Fibroblast of lung (primary cell): ENCODE results near the gene MGAT5. TPM values are rescaled to one million over a fixed set of nuclear protein-coding genes. Genes with fewer than 3 reads are reported as not detected.

Experiments used
- DNase-seq, 2 donors: peaks; one replicate each; pipeline versions ENCODE4 v3.0.0 to v3.0.0-alpha.2; 2010; ENCODE audit warnings: low read depth in 2 of 2
- H2AFZ ChIP-seq: 2 replicates; pipeline ENCODE4 v1.5.1; 2012; ENCODE audit warnings: low read length, control low read depth, inconsistent platforms
- H3K27ac ChIP-seq: 2 replicates; pipeline ENCODE4 v1.5.1; 2011; ENCODE audit warnings: low read length, control low read depth; ENCODE audit not compliant: insufficient read depth
- H3K27me3 ChIP-seq: 2 replicates; pipeline ENCODE4 v1.5.1; 2011; ENCODE audit warnings: mild to moderate bottlenecking, low read length; ENCODE audit not compliant: control insufficient read depth, insufficient read depth
- H3K36me3 ChIP-seq: 2 replicates; pipeline ENCODE4 v1.5.1; 2011; ENCODE audit warnings: low read length; ENCODE audit not compliant: control insufficient read depth, insufficient read depth
- H3K4me1 ChIP-seq: 2 replicates; pipeline ENCODE4 v1.5.1; 2011; ENCODE audit warnings: low read length; ENCODE audit not compliant: control insufficient read depth, insufficient read depth; ENCODE audit errors: extremely low read depth
- H3K4me2 ChIP-seq: 2 replicates; pipeline ENCODE4 v1.5.1; 2011; ENCODE audit warnings: low read length, control low read depth; ENCODE audit not compliant: insufficient read depth; ENCODE audit errors: extremely low read depth
- H3K4me3 ChIP-seq, 4 experiments: fragments of 200-600 bp in 1 of 4; sonication (generic) in 1 of 4; replicated peaks in 1 of 4; 2 replicates each; pipeline ENCODE4 v1.5.1; 2011 to 2016; ENCODE audit warnings: low read length in 4 of 4, low read depth in 3 of 4, mild to moderate bottlenecking in 3 of 4, control low read depth in 2 of 4, inconsistent platforms in 1 of 4, mixed read lengths in 1 of 4; ENCODE audit not compliant: insufficient read depth in 1 of 4; ENCODE audit errors: control extremely low read depth in 1 of 4
- H3K79me2 ChIP-seq: 2 replicates; pipeline ENCODE4 v1.5.1; 2012; ENCODE audit warnings: mild to moderate bottlenecking, low read length, inconsistent platforms; ENCODE audit not compliant: control insufficient read depth, insufficient read depth
- H3K9ac ChIP-seq: 2 replicates; pipeline ENCODE4 v1.5.1; 2011; ENCODE audit warnings: mild to moderate bottlenecking, low read length, control low read depth; ENCODE audit not compliant: insufficient read depth
- H3K9me3 ChIP-seq: 2 replicates; pipeline ENCODE4 v1.5.1; 2012; ENCODE audit warnings: low read depth, low read length; ENCODE audit not compliant: control insufficient read depth, insufficient read depth
- H4K20me1 ChIP-seq: 2 replicates; pipeline ENCODE4 v1.5.1; 2011; ENCODE audit warnings: low read length; ENCODE audit not compliant: control insufficient read depth, insufficient read depth; ENCODE audit errors: extremely low read depth
- CTCF ChIP-seq, 2 donors: IDR thresholded peaks in 1 of 2; conservative IDR thresholded peaks in 1 of 2; 1 replicate in 1 of 2; 2 replicates in 1 of 2; pipeline ENCODE4 v1.5.1; 2011 to 2012; ENCODE audit warnings: low read length in 2 of 2, control low read depth in 1 of 2, inconsistent platforms in 1 of 2, low read depth in 1 of 2, mild to moderate bottlenecking in 1 of 2
- EZH2 ChIP-seq: IDR thresholded peaks from 2 replicates; pipeline ENCODE4 v1.5.1; 2012; ENCODE audit warnings: low read length, control low read depth, mild to moderate bottlenecking; ENCODE audit errors: missing control alignments
- polyA plus RNA-seq, 2 donors: library from polyadenylated mRNA; depleted of rRNA in 1 of 2; stranded (reverse) in 1 of 2; unstranded in 1 of 2; fragments of >200 nt; gene quantifications; 2 replicates each; pipeline ENCODE4 v1.2.1, GENCODE V29; 2011 to 2012; ENCODE audit warnings: missing spikeins in 1 of 2
- total RNA-seq: library from RNA; depleted of rRNA; stranded (reverse); fragments of >200 nt; gene quantifications from 2 replicates; pipeline ENCODE4 v1.2.1, GENCODE V29; 2014

Gene MGAT5
- total and polyA plus RNA-seq, 2 donors (not counting 1 experiment from before 2014, with no cell fraction given) = 270 to 301 TPM

- TF ChIP-seq EZH2 = no peak
- TF ChIP-seq CTCF (conservative IDR thresholded peaks at IDR 0.05 in 1 of 2, IDR thresholded peaks at IDR 0.05 in 1 of 2; ENCODE audit: low read depth in 1 of 2, low read length in 2 of 2) = no peak
- Histone ChIP-seq H3K36me3 (peaks cover 2% of the 10 kb centered on the region), H4K20me1 (no peaks in the 10 kb centered on the region), H3K4me3 (no peak overlapping the region), H3K4me2 (no peak overlapping the region), H3K4me1 (no peaks in the 10 kb centered on the region), H3K27ac (no peak overlapping the region), H3K79me2 (no peaks in the 10 kb centered on the region), H3K27me3 (no peaks in the 10 kb centered on the region), H3K9ac (no peak overlapping the region), H3K9me3 (no peaks in the 10 kb centered on the region), H2AFZ (no peak overlapping the region)
- DNase-seq = no peak
Observed at GRCh38 chr2:134458473-134458853, 204.6 kb downstream of the MGAT5 start.

- no peak overlapping the region for H3K4me2 ChIP-seq
- H2AFZ ChIP-seq = no peak overlapping the region
- no peaks in the 10 kb centered on the region for H4K20me1 ChIP-seq
- no peak overlapping the region for H3K4me3 ChIP-seq
- no peaks in the 10 kb centered on the region for H3K79me2 ChIP-seq
- H3K4me1 ChIP-seq = no peaks in the 10 kb centered on the region
- no peaks in the 10 kb centered on the region for H3K27me3 ChIP-seq
- H3K9me3 ChIP-seq = no peaks in the 10 kb centered on the region
- H3K36me3 ChIP-seq = peaks cover 2% of the 10 kb centered on the region
- no peak overlapping the region for H3K9ac ChIP-seq
- H3K27ac ChIP-seq = no peak overlapping the region
- DNase-seq = no peak
- TF ChIP-seq EZH2 = no peak
Observed at GRCh38 chr2:134458950-134459349, 205.1 kb downstream of the MGAT5 start.

- Histone ChIP-seq H3K27me3 (no peaks in the 10 kb centered on the region), H3K4me1 (no peaks in the 10 kb centered on the region), H3K27ac (no peak overlapping the region), H3K4me3 (no peak overlapping the region), H2AFZ (no peak overlapping the region), H3K9me3 (no peaks in the 10 kb centered on the region), H4K20me1 (no peaks in the 10 kb centered on the region), H3K9ac (no peak overlapping the region), H3K79me2 (no peaks in the 10 kb centered on the region), H3K36me3 (peaks cover 2% of the 10 kb centered on the region), H3K4me2 (no peak overlapping the region)
- DNase-seq = no peak
- no peak for TF ChIP-seq CTCF (conservative IDR thresholded peaks at IDR 0.05 in 1 of 2, IDR thresholded peaks at IDR 0.05 in 1 of 2; ENCODE audit: low read depth in 1 of 2, low read length in 2 of 2)
- TF ChIP-seq EZH2 = no peak
Observed at GRCh38 chr2:134459706-134460406, 206.0 kb downstream of the MGAT5 start.
